HTR-8/SVneo (cell line): ENCODE data around the gene ADRB1.

ENCODE experiments used
- DNase-seq: peaks from one replicate; pipeline ENCODE4 v3.0.0; 2011; ENCODE audit warnings: low spot score, mixed read lengths; ENCODE audit not compliant: insufficient read length
- FAIRE-seq: peaks from 2 replicates; lab custom pipeline; 2011; peaks lifted over from hg19 to GRCh38; lab: Jason Lieb, UNC

The ADRB1 gene

DNA sequence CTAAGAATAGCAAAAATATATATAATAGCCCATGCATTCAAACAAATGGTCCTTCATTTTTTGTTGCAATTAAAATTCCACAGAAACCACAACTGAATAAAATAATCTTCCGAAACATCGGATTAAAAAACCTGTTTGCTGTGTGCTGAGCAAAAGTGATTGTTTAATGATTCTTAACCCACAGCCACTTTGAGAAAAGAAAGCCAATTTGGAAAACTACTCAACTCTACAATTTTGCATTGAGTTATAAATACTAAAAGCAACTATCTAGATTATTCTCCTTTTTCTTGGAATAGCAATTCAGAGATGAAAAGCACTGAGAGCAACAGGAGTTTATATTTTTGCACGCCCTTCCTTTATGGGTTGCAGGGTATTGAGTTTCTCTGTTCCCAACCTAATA lies 8.0 kb downstream of the ADRB1 start:
- FAIRE-seq (no peak), DNase-seq (no peak)

DNA sequence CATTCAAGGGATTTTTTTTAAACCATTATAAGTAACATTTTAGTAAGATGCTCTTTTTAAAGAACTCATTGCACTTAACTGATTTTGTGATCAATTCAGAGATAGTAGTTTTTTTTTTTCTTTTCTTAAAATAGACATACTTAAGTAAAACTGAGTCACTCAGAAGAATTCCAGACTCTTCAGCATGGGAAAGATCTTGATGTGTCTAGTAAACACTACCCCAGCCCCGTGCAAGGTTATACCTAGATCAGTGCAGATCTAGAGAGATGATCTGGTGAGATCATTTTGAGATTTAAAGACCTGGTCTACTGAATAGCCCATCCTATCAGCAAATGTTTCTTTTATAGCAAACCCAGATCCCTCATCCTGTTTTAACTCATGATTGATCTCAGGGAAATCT lies 8.6 kb downstream of the ADRB1 start:
- DNase-seq (no peak), FAIRE-seq (no peak)

DNA sequence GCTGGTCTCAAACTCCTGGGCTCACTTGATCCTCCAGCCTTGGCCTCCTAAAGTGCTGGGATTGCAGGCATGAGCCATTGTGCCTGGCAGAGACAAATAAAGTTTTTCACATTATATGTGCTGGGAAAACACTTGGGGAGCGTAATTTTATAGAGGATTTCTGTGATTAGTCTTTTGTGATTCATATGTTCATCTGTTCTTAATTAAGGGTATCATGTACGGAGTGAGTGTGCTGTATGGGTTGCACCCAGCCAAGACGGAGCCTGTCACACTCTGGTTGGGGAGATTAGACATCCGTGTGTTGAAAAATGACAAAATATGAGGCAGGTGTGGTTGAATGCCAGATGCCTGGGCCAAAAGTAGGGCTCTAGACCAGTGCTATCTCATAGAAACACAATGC lies 10.3 kb downstream of the ADRB1 start:
- FAIRE-seq (no peak), DNase-seq (no peak)

DNA sequence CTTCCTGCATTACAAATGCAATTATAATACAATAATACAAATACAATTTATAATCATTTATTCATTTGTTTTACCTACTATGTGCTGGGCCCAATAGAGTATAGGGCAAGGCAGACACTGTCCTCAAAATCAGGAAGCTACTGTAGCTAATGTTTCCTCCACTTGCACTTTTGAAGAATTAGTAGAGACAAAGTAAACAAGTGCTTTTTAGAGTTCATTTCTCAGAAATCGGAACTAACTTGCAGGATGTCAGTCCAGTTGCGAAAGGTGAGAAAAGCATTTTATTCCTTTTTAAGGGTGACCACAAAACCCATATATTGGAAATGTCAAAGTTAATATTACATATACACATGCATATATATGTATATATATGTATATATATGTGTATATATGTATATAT lies 14.2 kb downstream of the ADRB1 start:
- no peak for FAIRE-seq
- DNase-seq = no peak

DNA sequence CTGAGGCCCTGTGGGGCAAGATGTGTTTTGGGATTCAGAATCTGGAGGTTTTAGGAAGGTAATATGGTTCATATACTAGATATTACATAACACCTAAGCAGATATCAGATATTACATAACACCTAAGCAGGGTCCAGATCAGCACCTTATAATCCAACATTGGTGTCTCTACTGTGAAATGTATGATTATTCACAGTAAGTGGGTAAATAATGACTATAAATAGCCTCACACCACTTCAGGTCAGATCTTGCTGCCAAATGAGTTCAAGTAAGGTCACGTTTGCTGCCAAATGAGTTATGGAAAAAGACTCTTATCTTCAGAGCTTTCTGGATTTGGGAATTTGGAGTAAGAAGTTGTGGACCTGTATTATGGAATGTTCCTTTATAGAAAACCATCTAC lies 14.6 kb downstream of the ADRB1 start:
- DNase-seq (no peak), FAIRE-seq (no peak)

DNA sequence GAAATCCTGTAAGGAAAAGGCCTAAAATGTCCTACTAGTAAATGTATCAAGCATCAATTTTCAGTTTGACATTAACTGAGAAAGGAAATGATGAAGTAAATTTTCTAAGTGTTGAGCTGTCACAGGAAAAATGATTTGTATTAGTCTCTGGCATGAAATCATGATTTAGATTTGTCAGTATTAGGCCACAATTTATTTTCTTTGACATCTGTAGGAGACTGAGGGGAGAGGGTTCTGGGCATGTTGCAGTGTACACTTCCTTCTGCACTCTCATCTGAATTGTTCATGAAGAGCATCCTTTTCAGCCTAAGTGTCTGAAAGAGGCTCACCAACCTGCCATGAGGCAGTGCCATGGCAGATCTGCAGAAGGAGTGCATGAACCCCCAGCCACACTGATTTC lies 15.9 kb downstream of the ADRB1 start:
- no peak for DNase-seq
- no peak for FAIRE-seq

DNA sequence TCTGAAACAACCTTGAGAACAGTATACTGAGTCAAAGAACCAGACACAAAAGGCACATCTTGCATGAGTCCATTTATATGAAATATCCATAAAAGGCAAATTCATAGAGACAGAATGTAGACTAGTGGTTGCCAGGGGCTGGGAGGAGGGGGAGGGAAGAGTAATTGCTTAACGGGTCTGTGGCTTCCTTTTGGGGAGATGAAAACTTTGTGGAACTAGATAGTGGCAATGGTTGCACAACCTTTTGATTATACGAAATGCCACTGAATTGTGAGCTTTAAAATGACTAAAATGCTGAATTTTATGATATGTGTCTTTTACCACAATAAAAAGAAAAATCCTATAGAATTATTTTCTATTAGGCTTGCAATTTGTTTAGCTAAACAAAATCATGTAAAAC lies 16.8 kb downstream of the ADRB1 start:
- no peak for DNase-seq
- no peak for FAIRE-seq

DNA sequence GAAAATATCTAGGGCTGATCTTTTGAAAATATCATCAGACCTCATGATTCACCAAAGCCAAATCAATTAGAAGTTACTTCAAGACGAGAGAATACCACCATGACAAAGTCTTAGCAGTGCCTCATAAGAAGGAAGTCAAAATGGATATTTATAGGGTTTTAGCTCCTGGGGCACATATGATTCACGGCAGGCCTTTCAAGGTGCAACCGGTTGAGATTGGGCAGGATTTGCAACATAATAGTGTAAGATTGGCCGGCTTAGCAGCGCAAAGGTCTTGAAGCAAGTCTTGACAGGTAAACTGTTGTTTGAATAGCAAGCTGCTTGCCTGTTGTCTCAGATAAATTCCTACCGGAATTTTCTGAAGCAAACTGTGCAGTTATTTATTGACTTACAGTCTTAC lies 17.5 kb downstream of the ADRB1 start:
- DNase-seq (no peak), FAIRE-seq (no peak)

DNA sequence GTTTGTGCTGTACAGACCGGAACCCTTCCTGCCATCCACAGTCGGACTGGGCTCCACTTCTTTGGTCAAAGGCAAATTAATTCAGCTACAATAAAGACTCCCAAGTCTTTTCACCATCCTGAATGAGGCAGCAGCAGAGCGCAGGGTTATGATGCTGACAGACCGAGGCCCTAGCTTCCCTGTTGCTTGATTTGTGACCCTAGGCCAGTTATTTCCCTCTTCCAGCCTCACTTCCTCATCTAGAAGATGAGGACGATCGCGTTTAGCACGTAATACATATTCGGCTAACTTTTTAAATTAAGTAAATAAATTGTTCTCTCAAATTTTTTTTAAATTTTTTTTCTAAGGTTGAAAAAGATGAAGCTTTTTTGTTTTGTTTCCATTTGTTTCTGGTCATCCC lies 18.1 kb downstream of the ADRB1 start:
- DNase-seq = no peak

DNA sequence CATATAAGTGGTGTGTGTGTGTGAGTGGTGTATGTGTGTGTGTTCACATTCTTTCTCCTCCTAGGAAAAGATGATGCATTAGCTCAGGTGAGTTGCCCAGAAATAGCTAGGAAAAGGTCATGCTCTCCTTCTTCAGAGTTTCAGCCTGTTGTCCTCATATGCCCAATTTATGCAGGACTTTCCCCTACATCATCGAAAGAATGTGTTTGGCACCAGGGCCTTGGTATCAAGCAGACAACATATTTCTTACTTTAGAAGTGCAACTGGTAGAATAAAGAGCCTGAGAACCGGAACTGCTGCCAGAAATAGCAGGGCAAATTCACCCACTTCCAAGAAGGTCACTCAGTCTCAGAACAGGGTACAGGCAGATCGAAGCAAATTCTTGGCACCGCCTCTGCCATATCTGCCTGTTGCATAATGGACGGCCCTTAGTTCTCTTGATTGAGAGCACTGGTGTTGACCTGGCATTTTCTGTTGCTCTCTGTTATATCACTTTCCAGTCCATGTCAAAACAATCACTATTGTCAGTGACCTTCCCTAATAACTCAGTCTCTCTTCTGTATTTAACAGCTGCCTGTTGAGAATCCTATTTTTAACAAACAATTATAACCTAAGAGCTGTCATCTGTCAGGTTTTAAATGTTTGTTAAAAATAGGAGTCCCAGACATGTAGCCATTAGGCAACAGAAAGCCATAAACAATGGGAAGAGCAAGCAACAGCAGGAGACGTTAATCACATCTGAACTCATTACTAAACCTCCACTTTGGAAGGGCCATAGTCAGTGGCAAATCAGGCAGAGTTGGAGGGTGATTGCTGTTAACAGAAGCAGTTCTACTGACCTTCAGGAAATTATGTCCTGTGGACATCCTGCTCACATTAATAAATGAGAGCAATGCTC lies 20.7 kb downstream of the ADRB1 start:
- FAIRE-seq (no peak), DNase-seq (no peak)

More for the DNA sequence above, 18.1 kb downstream of the ADRB1 start:
- no peak for FAIRE-seq

DNA sequence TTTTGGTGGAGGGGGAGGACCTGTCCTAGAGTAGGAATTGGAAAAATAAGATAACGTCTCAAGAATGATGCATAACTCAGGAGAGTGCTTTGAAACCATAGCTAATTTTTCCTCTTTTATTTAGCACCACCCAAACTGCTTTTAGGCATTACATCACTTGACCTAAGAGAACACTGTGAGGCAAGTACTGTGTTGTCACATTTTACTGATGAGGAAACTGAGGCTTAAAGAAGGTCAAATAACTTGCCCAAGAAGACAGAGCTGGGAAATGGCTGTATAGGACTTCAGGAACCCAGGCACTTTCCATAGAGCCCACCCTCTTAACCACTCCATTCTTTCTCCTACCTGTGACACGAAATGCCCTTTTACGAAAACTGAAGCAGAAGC lies 21.4 kb downstream of the ADRB1 start:
- FAIRE-seq (no peak), DNase-seq (no peak)

DNA sequence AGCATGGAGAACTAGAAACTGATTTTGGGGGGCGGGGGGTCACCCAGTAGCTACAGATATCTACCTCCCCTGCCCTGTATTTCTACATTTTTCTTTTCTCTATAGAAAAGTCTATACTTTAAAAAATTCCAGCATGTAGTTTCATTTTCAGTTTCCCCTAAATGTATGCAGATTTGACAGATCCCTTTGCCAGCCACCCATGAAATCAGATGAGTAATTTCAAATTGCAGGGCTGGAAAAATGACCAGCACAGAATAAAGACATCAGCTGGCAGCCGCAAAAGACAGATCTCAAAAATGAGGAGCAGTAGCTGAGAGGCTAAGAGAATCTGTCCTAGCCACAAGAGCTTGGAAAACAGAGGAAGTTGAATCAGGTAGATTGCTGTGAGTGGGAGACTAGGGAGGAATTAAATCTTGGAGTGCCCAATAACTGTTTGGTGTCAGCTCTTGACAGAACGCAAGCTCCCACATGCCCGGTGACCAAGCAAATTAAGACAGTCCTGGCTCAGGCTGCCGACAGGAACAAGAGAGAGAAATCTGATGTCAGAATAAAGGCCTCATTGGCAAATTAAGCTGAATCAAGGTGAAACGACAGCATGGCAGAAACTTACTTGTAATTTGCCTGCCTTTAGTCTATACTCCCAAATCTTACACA lies 24.5 kb downstream of the ADRB1 start:
- DNase-seq (no peak), FAIRE-seq (no peak)

DNA sequence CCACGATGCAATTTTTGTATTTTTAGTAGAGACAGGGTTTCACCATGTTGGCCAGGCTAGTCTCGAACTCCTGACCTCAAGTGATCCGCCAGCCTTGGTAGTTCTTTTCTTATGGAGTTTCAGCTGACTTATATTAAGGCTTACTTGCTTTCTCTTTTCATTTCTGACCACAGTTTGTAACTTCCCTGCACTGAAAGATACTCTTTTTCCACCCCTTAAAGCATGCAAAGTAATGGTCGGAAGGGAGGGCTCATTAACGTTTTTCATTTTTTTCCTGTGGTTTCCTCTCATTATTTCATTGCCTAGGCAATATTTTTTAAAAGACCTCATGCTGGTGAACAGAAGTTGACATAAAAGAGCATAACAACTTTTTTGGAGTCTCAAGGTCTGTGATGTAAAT lies 27.0 kb downstream of the ADRB1 start:
- DNase-seq = no peak
- no peak for FAIRE-seq

DNA sequence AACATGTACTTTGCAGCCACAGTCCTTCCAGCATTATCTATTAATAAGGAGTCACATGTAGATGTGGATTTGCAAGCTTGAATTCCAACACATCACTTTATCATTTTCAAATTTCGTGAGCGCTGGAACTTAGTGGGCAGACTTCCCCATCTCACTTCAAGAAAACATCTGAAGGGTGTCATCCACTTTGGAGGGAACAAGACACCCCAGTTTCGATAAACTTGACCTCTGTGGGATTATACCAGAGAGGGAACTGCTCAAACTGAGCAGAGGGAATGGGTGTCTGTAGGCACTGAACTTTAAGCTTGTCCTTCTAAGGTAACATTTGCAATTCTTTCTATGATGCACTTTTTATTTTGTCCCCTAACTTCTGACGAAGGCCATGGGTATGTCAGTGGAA lies 27.5 kb downstream of the ADRB1 start:
- DNase-seq = no peak
- FAIRE-seq = no peak

DNA sequence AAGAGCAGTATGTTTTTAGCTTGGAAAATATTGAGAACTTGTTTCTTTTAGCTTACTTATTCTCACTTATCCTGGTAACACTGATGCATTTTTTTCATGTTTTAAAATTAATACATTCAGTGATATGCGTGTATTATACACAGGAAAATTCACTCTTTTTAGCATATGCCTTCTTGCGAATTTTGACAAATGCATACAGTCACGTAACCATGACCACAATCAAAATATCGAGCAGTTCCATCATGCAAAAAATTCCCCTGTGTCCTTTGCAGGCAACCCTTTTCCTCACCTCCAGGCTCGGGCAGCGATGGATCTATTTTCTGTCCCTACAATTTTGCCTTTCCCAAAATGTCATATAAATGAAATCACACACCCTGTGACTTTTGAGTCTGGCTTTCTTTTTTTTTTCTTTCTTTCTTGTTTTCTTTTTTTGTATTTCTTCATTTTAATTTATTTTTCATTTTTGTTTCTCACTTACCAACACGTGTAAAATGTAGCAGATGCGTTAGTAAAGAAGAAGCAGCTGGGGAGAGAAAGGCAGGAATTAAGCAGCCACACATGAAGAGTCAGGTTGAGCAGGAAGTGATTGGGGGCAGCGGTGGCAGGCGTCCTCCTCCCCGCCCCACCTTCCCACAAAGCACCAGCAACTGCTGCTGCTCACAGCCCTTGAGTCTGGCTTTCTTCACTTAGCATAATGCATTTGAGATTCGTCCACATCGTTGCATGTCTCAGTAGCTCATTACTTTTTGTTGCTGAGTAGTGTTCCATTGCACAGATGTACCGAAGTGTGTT lies 29.9 kb downstream of the ADRB1 start:
- FAIRE-seq = no peak
- no peak for DNase-seq

DNA sequence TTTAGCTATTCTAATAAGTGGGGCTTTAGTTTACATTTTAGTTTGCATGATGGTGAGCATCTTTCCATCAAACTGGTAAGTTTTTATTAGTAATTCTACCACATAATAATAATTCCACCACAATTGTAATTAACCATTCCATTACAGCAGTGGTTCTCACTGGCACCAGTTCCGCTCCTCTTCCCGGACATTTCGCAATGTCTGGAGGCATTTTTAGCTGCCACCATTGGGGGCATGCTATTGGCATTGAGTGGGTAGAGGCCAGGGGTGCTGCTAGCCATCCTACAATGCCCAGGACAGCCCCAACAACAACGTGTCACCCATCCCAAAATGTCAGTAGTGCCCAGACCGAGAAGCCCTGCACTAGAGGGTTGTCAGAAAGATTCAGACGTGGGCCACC lies 31.4 kb downstream of the ADRB1 start:
- DNase-seq (no peak), FAIRE-seq (no peak)

DNA sequence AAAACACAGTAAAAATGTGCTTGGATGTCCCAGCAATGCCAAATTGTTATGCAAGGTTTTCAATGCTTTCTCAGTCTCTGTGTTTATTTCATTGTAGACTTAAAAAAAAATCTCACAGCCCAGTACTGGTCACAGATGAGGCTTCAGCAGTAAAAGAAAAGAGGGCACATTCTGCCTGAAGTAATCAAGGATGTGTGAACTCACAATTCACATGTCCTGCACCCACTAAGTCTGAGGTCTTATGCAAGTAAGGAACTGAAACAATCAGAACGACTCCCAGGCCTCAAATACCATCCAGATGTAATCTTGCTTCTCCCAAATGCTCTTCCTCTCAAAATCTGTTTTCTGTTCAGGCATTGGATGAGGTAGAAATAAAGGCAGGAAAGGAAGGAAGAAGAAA lies 33.7 kb downstream of the ADRB1 start:
- FAIRE-seq (no peak), DNase-seq (no peak)

DNA sequence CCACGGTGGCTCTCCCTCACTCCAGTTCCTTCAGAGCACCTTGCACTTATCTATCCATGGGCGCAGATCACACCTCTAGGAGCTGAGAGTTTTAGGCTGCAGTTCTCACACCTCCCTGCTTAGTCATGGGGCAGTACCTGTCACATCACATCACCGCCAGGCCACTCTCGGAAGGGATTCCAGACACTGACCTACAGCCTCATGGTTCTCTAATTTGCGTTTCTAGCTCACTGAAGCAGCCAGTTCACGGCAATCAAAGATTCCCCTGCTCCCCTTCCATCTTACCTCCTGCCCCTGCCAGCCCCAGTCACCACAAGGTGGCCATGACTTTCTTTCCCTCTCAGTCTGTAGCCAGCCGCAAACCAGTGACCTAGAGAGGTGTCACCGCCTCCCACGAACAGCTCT lies 34.2 kb downstream of the ADRB1 start:
- FAIRE-seq = no peak

DNA sequence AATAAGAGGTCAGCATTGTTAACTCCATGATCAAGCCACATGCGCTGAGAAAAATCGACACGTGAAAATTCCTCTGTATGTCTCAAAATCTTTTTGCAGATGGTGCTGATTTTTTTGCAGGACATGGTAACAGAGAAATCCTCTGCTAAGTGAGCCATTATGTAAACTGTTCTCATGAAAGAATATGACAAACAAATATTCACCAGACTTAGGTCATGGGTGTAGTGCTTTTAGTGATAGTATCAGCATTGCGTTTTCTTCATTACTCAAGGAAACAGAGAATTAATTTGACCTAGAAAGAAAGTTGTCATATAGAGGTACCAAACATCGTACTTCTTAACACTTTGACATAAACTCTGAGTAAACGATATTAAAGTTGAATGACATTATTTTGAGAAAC lies 34.7 kb downstream of the ADRB1 start:
- FAIRE-seq (no peak), DNase-seq (no peak)

More for the DNA sequence above, 34.2 kb downstream of the ADRB1 start:
- no peak for DNase-seq

DNA sequence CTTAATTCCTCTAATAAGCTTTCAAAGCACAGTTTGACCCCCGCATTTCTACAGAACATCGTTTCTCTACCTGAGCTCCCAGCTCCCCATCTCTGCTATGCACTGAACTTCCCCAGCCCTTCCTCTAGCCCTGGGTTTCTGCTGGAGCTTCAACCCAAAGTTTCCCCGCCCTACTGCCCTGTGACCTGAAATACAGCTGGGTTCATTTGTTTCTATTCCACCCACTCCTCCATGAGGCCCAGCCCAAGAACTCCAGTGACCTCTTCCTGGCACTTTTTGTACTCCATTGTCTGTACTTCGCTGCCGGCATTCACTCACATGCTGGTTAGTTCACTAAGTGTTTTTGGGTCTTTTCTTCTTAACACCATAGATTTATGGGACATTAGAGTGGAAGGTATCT lies 35.8 kb downstream of the ADRB1 start:
- no peak for DNase-seq
- FAIRE-seq = no peak
